Suppressor macrophage treated with lipopolysaccharide for 4 hours (primary cell): ENCODE results near the gene RAB44.
A peak's percentile ranks its signal among the peaks of the same experiment; 100 is the strongest.

ENCODE experiments used
- DNase-seq: peaks from one replicate; pipeline ENCODE4 v3.0.0-alpha.2; 2020

RAB44 gene

DNA sequence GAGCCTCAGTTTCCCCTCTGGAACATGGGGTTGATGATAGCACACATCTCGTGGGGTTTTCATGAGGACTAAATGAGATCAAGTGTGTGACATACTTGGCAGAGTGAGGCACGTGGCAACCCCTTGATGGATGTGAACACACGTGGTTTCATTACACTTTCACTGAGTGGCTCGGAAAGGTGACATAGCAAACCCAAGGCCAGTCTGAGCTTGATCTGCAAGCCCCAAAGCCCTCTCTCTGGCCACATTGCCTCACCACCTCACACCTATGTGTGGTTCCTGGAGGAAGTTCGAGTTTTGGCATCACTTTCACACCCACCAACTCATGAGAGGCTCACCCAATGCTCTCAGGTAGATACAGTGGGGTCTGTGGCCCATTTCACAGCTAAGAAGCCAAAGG, 81.6 kb downstream of the RAB44 start:
- DNase-seq: no peak

DNA sequence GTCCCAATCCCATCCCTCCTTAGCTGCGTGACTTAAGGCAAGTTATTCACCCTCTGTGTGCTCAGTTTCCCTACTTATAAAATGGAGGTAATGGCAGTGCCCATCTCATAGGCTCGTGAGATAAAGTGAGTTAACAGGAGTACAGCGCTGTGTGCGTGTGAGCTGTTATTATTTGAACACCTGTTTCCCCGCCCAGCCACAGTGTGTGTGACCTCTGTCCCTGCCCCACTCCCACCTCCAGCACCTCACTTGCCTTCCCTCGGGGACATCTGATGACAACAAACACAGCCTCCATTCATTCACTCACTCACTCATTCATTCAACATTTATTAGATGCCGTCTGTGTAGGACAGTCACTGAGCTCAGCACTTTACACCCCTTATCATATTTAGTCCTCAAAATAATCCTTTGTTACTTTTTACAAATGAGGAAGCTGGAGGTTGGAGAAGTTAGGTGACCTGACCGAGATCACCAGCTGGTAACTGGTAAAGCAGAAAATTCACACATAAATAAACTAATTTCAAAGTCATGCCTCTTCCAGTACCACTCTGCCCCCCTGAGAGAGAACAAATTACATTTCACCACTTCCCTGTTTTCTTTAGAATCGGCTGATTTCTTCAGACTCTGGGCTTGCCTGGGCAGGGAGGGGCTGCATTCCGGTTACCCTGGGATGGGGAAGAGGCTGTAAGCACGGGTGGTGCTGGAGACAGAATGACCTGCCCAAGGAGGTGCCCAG, 83.0 kb downstream of the RAB44 start:
- peak; percentile 51 for DNase-seq

DNA sequence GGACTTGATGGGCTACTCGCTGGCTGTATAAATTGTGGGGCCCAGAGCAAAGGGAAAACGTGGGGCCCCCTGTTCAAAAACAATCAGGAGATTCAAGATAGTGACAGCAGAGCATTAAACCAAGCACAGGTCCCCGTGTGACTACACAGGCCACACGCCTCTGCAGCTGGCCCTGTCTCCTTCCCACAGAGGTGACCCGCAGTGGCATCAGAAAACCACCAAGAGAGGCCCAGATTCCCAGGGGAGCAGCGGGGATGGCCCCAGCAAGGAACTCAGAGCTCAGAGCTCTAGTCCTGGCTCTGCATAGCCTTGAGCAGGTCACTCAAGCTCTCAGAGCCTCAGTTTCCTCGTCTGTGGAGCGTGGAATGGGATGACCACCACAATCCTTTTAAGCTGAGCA, 84.0 kb downstream of the RAB44 start:
- DNase-seq: no peak
